Erythroblast (primary cell): Measurements from ENCODE around the gene S100PBP.

Source experiments
- GATA1 ChIP-seq: IDR thresholded peaks from 2 replicates; pipeline ENCODE4 v1.6.1; 2011; ENCODE audit warnings: low read depth, mild to moderate bottlenecking, control low read depth, low read length, moderate library complexity
- POLR2A ChIP-seq: IDR thresholded peaks from 2 replicates; pipeline ENCODE4 v1.6.1; 2011; ENCODE audit warnings: mild to moderate bottlenecking, low read length

GRCh38 chr1:32891241-32891570, 73.8 kb downstream of the S100PBP start:
- TF ChIP-seq POLR2A, result no peak
- TF ChIP-seq GATA1, result no peak
